IPS-20b (cell line): ENCODE results near the gene FCHSD2.
"Not testable (repeated sequence)": the region's sequence is repeated elsewhere in the genome, so short reads cannot be mapped to it uniquely, and the experiment has no call there.

Source experiments
- H3K27ac ChIP-seq: one replicate; pipeline ENCODE4 v1.5.1; 2013; ENCODE audit warnings: low read length
- H3K27me3 ChIP-seq: 2 replicates; pipeline ENCODE4 v1.6.1; 2013; ENCODE audit warnings: mild to moderate bottlenecking, low read length, inconsistent platforms; ENCODE audit not compliant: insufficient read depth
- H3K36me3 ChIP-seq: 2 replicates; pipeline ENCODE4 v1.6.1; 2013; ENCODE audit warnings: low read depth, mild to moderate bottlenecking, inconsistent platforms, low read length, moderate library complexity; ENCODE audit not compliant: insufficient read depth
- H3K4me1 ChIP-seq: 2 replicates; pipeline ENCODE4 v1.6.1; 2013; ENCODE audit warnings: mild to moderate bottlenecking, control low read depth, inconsistent platforms, low read length, moderate library complexity; ENCODE audit not compliant: insufficient read depth
- H3K4me3 ChIP-seq: 2 replicates; pipeline ENCODE4 v1.5.1; 2013; ENCODE audit warnings: mild to moderate bottlenecking, low read length, inconsistent platforms
- H3K9ac ChIP-seq: 2 replicates; pipeline ENCODE4 v1.6.1; 2013; ENCODE audit warnings: low read depth, mild to moderate bottlenecking, inconsistent platforms, low read length, moderate library complexity
- H3K9me3 ChIP-seq: 2 replicates; pipeline ENCODE4 v1.6.1; 2013; ENCODE audit warnings: mild to moderate bottlenecking, low read depth, low read length, inconsistent platforms; ENCODE audit not compliant: insufficient read depth

FCHSD2 gene

DNA sequence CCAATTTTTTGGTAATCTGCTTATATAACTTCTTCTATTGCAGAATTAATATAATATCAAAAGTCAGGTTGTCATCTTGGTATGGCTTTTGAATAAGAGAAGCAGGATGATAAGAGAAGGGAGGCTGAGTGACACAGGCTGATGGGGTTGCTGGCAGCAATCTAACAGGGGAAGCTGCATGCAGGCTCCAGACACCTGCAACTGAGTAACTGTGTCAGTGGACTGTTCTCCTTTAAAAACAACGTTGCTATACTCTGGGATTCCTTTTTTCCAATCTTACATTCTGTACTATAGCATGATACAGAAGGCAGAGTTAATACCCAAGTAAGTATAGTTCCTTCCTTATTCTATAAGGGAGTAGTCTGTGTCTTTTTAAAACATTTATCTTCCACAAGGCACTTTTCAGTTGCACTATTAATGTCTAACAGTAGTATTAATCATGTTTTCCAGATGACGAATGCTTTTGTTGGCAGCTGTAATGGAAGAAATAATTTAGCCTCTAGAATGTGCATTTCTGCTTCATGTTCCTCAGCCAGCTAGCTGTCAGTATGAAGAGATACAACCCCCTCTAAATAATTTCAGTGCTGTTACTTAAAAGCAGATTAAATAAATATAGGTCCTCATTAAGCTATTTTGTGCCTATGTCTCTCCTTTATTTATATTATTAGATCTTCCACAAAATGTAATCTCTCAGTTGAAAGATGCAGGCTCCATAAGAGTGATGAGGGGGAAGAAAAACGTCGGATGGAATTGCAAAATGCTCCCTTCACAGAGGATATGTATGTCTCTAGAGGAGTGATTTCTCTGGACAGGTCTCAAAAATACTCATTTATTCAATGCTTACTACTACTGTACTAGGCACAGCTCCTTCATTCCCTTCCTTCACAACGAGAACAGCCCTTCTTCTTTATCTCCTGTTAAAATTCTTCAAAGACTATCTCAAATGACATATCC lies 277.1 kb downstream of the FCHSD2 start:
- Histone ChIP-seq H3K9me3 (no peaks in the 10 kb centered on the region), H3K36me3 (no peaks in the 10 kb centered on the region), H3K4me1 (peaks cover 2% of the 10 kb centered on the region; the same call in 1 of the 2 replicates), H3K27ac (no peak overlapping the region), H3K4me3 (no peak overlapping the region), H3K9ac (no peak overlapping the region), H3K27me3 (no peaks in the 10 kb centered on the region)

DNA sequence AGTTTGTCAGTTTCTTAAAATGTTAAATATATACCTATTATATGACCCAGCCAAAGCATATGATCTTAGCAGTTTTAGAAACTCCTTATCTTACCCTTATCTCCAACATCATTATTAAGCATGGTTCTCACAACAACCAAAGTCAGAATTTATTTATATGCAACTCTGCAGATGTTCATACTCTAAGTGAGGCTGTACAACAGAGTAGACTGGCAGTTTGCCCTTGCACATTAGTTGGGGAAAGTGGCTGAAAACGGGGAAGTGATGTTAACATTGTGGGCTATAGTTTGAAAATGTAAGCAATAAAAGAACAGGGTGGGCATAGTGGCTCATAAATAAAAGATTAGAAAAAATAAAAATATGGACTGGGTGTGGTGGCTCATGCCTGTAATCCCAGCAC lies 278.2 kb downstream of the FCHSD2 start:
- H3K9ac ChIP-seq = no peak overlapping the region
- H3K4me3 ChIP-seq = no peak overlapping the region
- H3K4me1 ChIP-seq = peaks cover 2% of the 10 kb centered on the region; the same call in 1 of the 2 replicates
- no peaks in the 10 kb centered on the region for H3K36me3 ChIP-seq
- no peaks in the 10 kb centered on the region for H3K9me3 ChIP-seq
- H3K27ac ChIP-seq = no peak overlapping the region
- H3K27me3 ChIP-seq = no peaks in the 10 kb centered on the region

DNA sequence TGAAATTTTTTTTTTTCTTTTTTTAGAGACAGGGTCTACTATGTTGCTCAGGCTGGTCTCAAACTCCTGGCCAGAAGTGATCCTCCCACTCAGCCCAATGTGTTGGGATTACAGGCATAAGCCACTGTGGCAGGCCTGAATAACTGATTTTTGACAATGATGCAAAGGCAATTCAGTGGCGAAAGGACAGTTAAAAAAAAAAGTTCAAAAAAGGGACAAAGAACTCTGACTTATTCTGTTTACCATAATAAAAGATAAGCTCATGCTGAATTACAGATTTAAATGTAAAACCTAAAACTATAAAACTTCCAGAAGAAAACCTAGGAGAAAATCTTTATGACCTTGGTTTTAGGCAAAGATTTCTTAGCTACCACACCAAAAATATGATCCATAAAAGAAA lies 279.0 kb downstream of the FCHSD2 start:
- no peak overlapping the region for H3K4me3 ChIP-seq
- H3K27me3 ChIP-seq = no peaks in the 10 kb centered on the region
- H3K27ac ChIP-seq = no peak overlapping the region
- peaks cover 2% of the 10 kb centered on the region; the same call in 1 of the 2 replicates for H3K4me1 ChIP-seq
- H3K36me3 ChIP-seq = no peaks in the 10 kb centered on the region
- H3K9me3 ChIP-seq = no peaks in the 10 kb centered on the region
- no peak overlapping the region for H3K9ac ChIP-seq

DNA sequence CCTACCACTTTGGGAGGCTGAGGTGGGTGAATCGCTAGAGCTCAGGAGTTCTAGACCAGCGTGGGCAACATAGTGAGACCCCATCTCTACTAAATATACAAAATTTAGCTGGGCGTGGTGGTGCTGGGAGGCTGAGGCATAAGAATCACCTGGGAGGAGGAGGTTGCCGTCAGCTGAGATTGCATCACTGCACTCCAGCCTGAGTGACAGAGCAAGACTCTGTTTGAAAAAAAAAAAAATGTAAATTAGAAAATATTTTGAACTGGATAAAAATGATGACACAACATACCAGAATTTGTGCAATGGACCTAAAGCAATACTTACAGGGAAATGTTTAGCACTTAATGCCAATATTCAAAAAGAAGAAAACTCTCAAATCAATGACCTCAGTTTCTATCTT lies 281.5 kb downstream of the FCHSD2 start:
- Histone ChIP-seq H3K4me1 (peaks cover 2% of the 10 kb centered on the region; the same call in 1 of the 2 replicates), H3K9me3 (no peaks in the 10 kb centered on the region), H3K36me3 (no peaks in the 10 kb centered on the region), H3K27ac (no peak overlapping the region), H3K9ac (no peak overlapping the region), H3K27me3 (no peaks in the 10 kb centered on the region), H3K4me3 (no peak overlapping the region)

DNA sequence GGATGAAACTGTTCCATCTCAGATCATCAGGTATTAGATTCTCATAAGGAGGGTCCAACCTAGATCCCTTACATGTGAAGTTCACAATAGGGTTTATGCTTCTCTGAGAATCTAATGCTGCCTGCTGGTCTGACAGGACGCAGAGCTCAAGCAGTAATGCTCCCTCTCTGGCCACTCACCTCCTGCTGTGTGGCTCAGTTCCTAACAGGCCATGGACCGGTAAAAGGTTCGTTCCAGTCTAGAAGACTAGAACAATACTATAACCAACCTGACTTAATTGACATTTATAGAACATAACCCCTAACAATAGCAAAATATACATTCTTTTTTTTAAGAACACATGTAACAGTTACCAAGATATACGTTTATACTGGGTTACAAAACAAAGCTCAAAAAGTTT lies 282.1 kb downstream of the FCHSD2 start:
- H3K36me3 ChIP-seq = no peaks in the 10 kb centered on the region
- no peak overlapping the region for H3K27ac ChIP-seq
- no peaks in the 10 kb centered on the region for H3K27me3 ChIP-seq
- H3K4me1 ChIP-seq = peaks cover 2% of the 10 kb centered on the region; the same call in 1 of the 2 replicates
- H3K9ac ChIP-seq = no peak overlapping the region
- no peak overlapping the region for H3K4me3 ChIP-seq
- H3K9me3 ChIP-seq = no peaks in the 10 kb centered on the region

DNA sequence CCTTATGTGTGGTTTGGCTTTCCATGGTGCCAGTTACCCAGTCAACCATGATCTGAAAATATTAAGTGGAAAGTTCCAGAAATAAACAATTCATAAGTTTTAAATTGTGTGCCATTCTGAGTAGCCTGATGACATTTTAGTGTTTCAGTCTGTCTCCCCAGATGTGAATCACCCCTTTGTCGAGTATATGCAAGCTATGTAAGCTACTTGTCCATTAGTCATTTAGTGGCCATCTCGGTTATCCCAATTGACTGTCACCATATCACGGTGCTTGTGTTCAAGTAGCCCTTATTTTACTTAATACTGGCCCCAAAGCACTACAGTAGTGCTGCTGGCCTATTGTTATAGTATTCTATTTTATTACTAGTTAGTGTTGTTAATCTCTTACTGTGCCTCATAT lies 283.0 kb downstream of the FCHSD2 start:
- Histone ChIP-seq H3K4me3 (no peak overlapping the region), H3K27ac (no peak overlapping the region), H3K9ac (no peak overlapping the region), H3K9me3 (no peaks in the 10 kb centered on the region), H3K4me1 (peaks cover 2% of the 10 kb centered on the region; the same call in 1 of the 2 replicates), H3K36me3 (no peaks in the 10 kb centered on the region), H3K27me3 (no peaks in the 10 kb centered on the region)

DNA sequence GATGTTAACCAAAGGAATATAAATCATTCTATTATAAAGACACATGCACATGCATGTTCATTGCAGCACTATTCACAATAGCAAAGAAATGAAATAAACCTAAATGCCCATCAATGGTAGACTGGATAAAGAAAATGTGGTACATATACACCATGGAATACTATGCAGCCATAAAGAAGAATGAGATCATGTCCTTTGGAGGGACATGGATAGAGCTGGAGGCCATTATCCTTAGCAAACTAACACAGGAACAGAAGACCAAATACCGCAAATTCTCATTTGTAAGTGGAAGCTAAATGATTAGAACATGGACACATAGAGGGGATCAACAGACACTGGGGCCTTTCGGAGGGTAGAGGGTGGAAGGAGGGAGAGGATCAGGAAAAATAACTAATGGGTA lies 283.9 kb downstream of the FCHSD2 start:
- not testable (repeated sequence) for H3K27ac ChIP-seq, H3K4me1 ChIP-seq, H3K9me3 ChIP-seq, H3K27me3 ChIP-seq, H3K36me3 ChIP-seq, H3K9ac ChIP-seq, H3K4me3 ChIP-seq

DNA sequence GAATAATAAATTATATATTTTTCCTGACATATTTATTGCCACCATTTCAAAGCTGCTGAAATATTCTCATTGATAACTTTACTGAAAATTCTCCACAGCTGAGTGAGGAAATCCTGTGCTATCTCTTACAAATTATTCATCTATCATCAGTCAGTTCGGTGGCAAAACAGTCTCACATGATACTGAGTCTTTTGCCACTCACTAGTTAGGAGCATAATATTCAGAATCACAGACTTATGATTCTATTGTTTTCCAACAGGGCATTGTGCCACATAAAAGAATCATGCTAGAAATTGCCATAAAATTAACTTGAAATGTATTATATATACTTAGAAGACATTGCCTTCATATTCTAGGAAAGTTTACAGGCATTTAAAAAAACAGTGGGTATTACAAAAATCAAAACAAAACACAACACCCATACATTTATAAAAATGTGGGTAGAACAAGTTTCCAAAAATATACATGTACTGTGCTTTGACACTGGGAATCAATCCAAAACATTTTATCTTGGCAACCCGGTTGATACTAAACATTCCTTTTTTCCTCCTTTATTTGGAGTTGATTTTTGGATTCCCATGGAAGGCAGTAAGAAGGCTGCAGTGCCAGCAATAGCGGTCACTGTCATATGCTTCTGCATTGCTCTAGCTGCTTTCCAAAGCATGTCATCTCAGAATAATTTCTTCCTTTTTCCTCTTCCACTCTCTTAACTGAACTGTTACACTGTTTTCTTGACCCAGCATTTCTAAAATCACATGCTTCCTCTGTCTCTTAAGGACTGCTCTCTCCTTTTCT lies 285.4 kb downstream of the FCHSD2 start:
- Histone ChIP-seq H3K27me3 (no peaks in the 10 kb centered on the region), H3K9ac (no peak overlapping the region), H3K9me3 (no peaks in the 10 kb centered on the region), H3K36me3 (no peaks in the 10 kb centered on the region), H3K27ac (no peak overlapping the region), H3K4me1 (no peaks in the 10 kb centered on the region), H3K4me3 (no peak overlapping the region)

DNA sequence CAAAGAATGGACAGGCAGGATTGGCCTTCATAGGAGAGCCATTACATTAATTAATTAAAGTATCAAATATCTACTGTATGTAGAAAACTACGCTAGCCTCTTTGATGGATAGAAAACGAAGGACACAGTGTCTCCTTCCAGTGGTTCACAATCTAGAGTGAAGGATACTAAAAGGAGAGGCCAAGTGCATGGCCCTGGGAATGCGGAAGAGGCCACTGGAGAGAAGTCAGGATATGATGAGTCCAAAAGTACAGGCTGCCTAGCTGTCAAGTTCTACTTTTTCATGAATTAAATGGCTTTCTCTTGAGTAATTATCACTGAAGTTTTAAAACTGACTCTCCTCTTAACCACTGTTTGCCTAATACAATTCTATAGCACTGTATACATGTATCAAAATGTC lies 286.1 kb downstream of the FCHSD2 start:
- no peaks in the 10 kb centered on the region for H3K9me3 ChIP-seq

DNA sequence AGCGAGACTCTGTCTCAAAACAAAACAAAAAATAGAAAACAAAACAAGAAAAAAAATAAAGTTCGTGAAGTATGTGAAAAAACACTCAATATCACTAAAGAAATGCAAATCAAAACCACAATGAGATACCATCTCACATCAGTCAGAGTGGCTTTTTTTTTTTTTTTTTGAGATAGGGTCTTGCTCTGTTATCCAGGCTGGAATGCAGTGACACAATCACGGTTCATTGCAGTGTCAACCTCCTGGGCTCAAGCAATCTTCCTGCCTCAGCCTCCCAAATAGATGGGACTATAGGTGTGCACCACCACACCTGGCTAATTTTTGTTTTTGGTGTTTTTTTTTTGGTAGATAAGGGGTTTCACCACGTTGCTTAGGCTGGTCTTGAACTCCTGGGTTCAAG lies 290.4 kb downstream of the FCHSD2 start:
- Histone ChIP-seq H3K9me3 (no peaks in the 10 kb centered on the region), H3K27ac (no peak overlapping the region), H3K36me3 (no peaks in the 10 kb centered on the region), H3K9ac (no peak overlapping the region), H3K27me3 (no peaks in the 10 kb centered on the region), H3K4me1 (no peaks in the 10 kb centered on the region), H3K4me3 (no peak overlapping the region)

More for the DNA sequence above, 286.1 kb downstream of the FCHSD2 start:
- H3K27ac ChIP-seq = no peak overlapping the region
- no peaks in the 10 kb centered on the region for H3K36me3 ChIP-seq
- H3K27me3 ChIP-seq = no peaks in the 10 kb centered on the region
- no peak overlapping the region for H3K4me3 ChIP-seq
- H3K4me1 ChIP-seq = no peaks in the 10 kb centered on the region
- H3K9ac ChIP-seq = no peak overlapping the region

DNA sequence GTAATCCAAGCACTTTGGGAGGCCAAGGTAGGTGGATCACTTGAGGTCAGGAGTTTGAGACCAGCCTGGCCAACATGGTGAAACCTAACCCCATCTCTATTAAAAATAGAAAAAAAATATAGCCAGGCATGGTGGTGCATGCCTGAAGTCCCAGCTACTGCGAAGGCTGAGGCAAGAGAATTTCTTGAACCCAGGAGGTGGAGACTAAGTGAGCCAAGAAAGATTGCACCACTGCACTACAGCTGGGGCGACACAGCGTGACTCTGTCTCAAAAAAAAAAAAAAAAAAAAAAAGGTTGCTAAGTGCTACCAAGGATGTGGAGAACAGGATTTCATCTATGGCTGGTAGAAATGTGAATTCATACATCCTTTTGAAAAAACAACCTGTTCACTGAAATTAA lies 291.3 kb downstream of the FCHSD2 start:
- Histone ChIP-seq H3K27ac (no peak overlapping the region), H3K4me1 (no peaks in the 10 kb centered on the region), H3K9ac (no peak overlapping the region), H3K27me3 (no peaks in the 10 kb centered on the region), H3K36me3 (no peaks in the 10 kb centered on the region), H3K4me3 (no peak overlapping the region), H3K9me3 (no peaks in the 10 kb centered on the region)
